Naive thymus-derived CD4-positive, alpha-beta T cell (primary cell): ENCODE data around the gene DISP2. TPM values are rescaled to one million over a fixed set of nuclear protein-coding genes. Genes with fewer than 3 reads are reported as not detected.
A peak's percentile ranks its signal among the peaks of the same experiment; 100 is the strongest.

ENCODE experiments used
- ATAC-seq: fragments of 150-1000 bp; cut with Tn5 transposase; 2 replicates; pipeline ENCODE4 v1.10.0; 2021; ENCODE audit warnings: mild to moderate bottlenecking, moderate library complexity
- CTCF ChIA-PET: fragments of 350-600 bp; sonication (Branson Sonifier 250); formaldehyde crosslinking; loops from one replicate; lab custom pipeline; 2021; ENCODE audit warnings: antibody characterized with exemption; lab: Charles Lee
- POLR2A ChIA-PET: fragments of 350-600 bp; sonication (Branson Sonifier 250); formaldehyde crosslinking; loops from one replicate; lab custom pipeline; 2021; ENCODE audit warnings: antibody characterized with exemption, inconsistent platforms; lab: Charles Lee
- DNase-seq, 9 donors: peaks; one replicate each; pipeline versions ENCODE4 v3.0.0 to v3.0.0-alpha.2; 2020 to 2022; ENCODE audit warnings: mixed read lengths in 1 of 9
- H3K27ac ChIP-seq: one replicate; pipeline ENCODE4 v1.7.0; 2013; ENCODE audit warnings: mild to moderate bottlenecking, low read depth, low read length, moderate library complexity
- H3K27me3 ChIP-seq, 2 donors: one replicate each; pipeline ENCODE4 v1.7.0; 2013; ENCODE audit warnings: low read length in 2 of 2, mild to moderate bottlenecking in 2 of 2, moderate library complexity in 2 of 2; ENCODE audit not compliant: control insufficient read depth in 2 of 2, insufficient read depth in 2 of 2
- H3K36me3 ChIP-seq, 3 experiments: 1 replicate in 2 of 3; 2 replicates in 1 of 3; pipeline ENCODE4 v1.7.0; 2013; ENCODE audit warnings: low read length in 3 of 3, mild to moderate bottlenecking in 3 of 3, moderate library complexity in 1 of 3; ENCODE audit not compliant: insufficient read depth in 3 of 3, control insufficient read depth in 2 of 3
- H3K4me1 ChIP-seq, 2 donors: one replicate each; pipeline ENCODE4 v1.7.0; 2013; ENCODE audit warnings: low read length in 2 of 2, mild to moderate bottlenecking in 2 of 2, moderate library complexity in 1 of 2; ENCODE audit not compliant: control insufficient read depth in 2 of 2, insufficient read depth in 2 of 2
- H3K4me3 ChIP-seq: 2 replicates; pipeline ENCODE4 v1.7.0; 2013; ENCODE audit warnings: mild to moderate bottlenecking, low read length
- H3K9me3 ChIP-seq, 3 experiments: 1 replicate in 2 of 3; 2 replicates in 1 of 3; pipeline ENCODE4 v1.7.0; 2013; ENCODE audit warnings: low read length in 3 of 3; ENCODE audit not compliant: control insufficient read depth in 2 of 3
- H3K27ac Mint-ChIP-seq, 9 donors: one replicate each; pipeline ENCODE4 v1.8.0; 2020 to 2022; ENCODE audit warnings: mixed read lengths in 9 of 9, mild to moderate bottlenecking in 8 of 9, moderate library complexity in 5 of 9, inconsistent platforms in 2 of 9
- H3K27me3 Mint-ChIP-seq, 5 donors: one replicate each; pipeline ENCODE4 v1.8.0; 2021 to 2022; ENCODE audit warnings: mixed read lengths in 5 of 5, mild to moderate bottlenecking in 1 of 5
- H3K36me3 Mint-ChIP-seq, 5 donors: one replicate each; pipeline ENCODE4 v1.8.0; 2020 to 2022; ENCODE audit warnings: mixed read lengths in 5 of 5, mild to moderate bottlenecking in 3 of 5, inconsistent platforms in 1 of 5
- H3K4me1 Mint-ChIP-seq, 7 donors: one replicate each; pipeline ENCODE4 v1.8.0; 2020 to 2022; ENCODE audit warnings: mixed read lengths in 7 of 7, mild to moderate bottlenecking in 3 of 7, inconsistent platforms in 1 of 7
- H3K4me3 Mint-ChIP-seq, 10 donors: one replicate each; pipeline ENCODE4 v1.8.0; 2020 to 2022; ENCODE audit warnings: mild to moderate bottlenecking in 10 of 10, mixed read lengths in 10 of 10, moderate library complexity in 6 of 10, inconsistent platforms in 2 of 10
- H3K9me3 Mint-ChIP-seq, 11 donors: one replicate each; pipeline ENCODE4 v1.8.0; 2020 to 2022; ENCODE audit warnings: mixed read lengths in 11 of 11, mild to moderate bottlenecking in 4 of 11, inconsistent platforms in 1 of 11, moderate library complexity in 1 of 11
- intact Hi-C, 2 donors: fragments of 100-400 bp; cut with micrococcal nuclease; formaldehyde crosslinking; loops; one replicate each; pipeline ENCODE4 v1.15.1; 2023
- polyA plus RNA-seq, 2 donors: library from polyadenylated mRNA; unstranded; fragments of 300-500 nt; fragmentation: Illumina TruSeq; gene quantifications; one replicate each; pipeline ENCODE4 v1.2.3, GENCODE V29; 2021
- total RNA-seq, 6 experiments: library from RNA in 5 of 6; stranded (reverse) in 5 of 6; gene quantifications; 1 replicate in 5 of 6; 2 replicates in 1 of 6; pipeline ENCODE4 v1.2.3 and lab custom pipeline; 2021 to 2026

The DISP2 gene
- total and polyA plus RNA-seq, 7 experiments from 2014 or later = 0.05 to 0.51 (median 0.07) TPM; not detected in 3

DNA sequence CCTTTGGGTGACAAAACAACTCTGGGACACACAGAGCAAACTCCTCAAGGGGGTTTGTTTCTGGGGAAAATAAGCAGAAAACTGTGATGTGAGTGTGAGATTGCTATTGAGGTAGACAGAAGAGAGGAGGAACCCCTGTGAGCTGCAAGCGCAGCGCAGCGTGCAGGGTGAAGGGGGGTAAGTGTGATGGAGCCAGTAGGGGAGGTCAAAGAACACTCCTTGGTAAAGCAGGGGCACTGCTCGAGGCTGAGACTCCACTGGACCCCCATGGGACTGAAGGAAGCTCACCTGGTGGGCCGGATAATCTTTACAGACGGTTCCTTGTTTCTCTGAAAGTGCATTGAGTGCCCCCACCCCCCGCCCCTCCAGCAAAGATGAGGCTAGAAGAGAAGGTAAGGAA lies 27.0 kb upstream of the DISP2 start:
- peaks cover 0 to under 1% (median 0%) of the 10 kb centered on the region in 5 donors for H3K27me3 Mint-ChIP-seq
- no peaks in the 10 kb centered on the region for H3K36me3 ChIP-seq
- H3K36me3 Mint-ChIP-seq = peaks cover 0 to 8% (median 0%) of the 10 kb centered on the region in 5 donors
- DNase-seq (no peak), ATAC-seq (no peak)
- no peaks in the 10 kb centered on the region for H3K27me3 ChIP-seq
- H3K9me3 ChIP-seq = no peaks in the 10 kb centered on the region
- H3K9me3 Mint-ChIP-seq = peaks cover 0 to 1% (median 0%) of the 10 kb centered on the region in 11 donors
- H3K4me3 Mint-ChIP-seq = no peak overlapping the region
- no peak overlapping the region for H3K27ac Mint-ChIP-seq
- POLR2A ChIA-PET = interaction anchor here (1.1 to 1.6 kb wide), 2 partner anchors 8 to 22 kb away, joined by 3 to 5 read pairs; partner anchors contain the start of gene INAFM2
- H3K4me1 Mint-ChIP-seq = peaks cover 0 to 39% (median 33%) of the 10 kb centered on the region in 7 donors
- peaks cover 0 to 14% of the 10 kb centered on the region in 2 donors for H3K4me1 ChIP-seq
- no peak overlapping the region for H3K27ac ChIP-seq
- intact Hi-C loops = no loop called here
- no peak overlapping the region for H3K4me3 ChIP-seq
- CTCF ChIA-PET = interaction anchor here (0.7 to 14.2 kb wide), 6 partner anchors 11 to 93 kb away, joined by 3 to 366 read pairs (median 6); partner anchors contain the start of genes INAFM2 and PLCB2

DNA sequence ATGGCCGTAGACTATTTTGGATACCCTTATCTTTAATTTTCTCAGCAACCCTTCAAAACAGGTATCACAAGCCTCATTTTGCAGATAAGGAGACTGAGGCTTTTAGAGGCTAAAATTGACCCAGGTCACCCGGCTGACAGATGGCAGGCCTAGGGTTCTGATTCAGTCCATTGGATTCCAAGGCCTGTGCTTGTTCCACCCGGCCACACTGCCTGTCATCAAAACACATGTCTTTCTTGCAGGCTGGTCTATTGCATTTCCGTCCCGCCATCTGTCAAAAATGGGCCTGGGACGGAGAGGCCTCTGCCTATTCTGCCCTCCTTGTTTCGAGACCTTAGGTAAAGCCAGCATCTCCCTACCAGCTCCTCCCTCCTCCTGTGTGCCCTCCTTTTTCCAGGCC lies 26.4 kb upstream of the DISP2 start:
- Mint-ChIP-seq H3K27ac (no peak overlapping the region), H3K36me3 (peaks cover 0 to 6% (median 0%) of the 10 kb centered on the region in 5 donors), H3K4me1 (peaks cover 0 to 37% (median 28%) of the 10 kb centered on the region in 7 donors), H3K27me3 (no peaks in the 10 kb centered on the region), H3K9me3 (peaks cover 0 to 1% (median 0%) of the 10 kb centered on the region in 11 donors), H3K4me3 (no peak overlapping the region)
- intact Hi-C loops = no loop called here
- Histone ChIP-seq H3K27me3 (no peaks in the 10 kb centered on the region), H3K4me1 (peaks cover 0 to 14% of the 10 kb centered on the region in 2 donors), H3K36me3 (no peaks in the 10 kb centered on the region), H3K27ac (no peak overlapping the region), H3K4me3 (no peak overlapping the region), H3K9me3 (no peaks in the 10 kb centered on the region)
- CTCF ChIA-PET = interaction anchor here (0.6 to 14.2 kb wide), 4 partner anchors 8 to 95 kb away, joined by 3 to 366 read pairs (median 4); partner anchors contain the start of genes INAFM2 and PLCB2
- DNase-seq (no peak), ATAC-seq (no peak)
- POLR2A ChIA-PET = interaction anchor here (1.1 to 1.6 kb wide), 2 partner anchors 9 to 23 kb away, joined by 3 to 5 read pairs; partner anchors contain the start of gene INAFM2

DNA sequence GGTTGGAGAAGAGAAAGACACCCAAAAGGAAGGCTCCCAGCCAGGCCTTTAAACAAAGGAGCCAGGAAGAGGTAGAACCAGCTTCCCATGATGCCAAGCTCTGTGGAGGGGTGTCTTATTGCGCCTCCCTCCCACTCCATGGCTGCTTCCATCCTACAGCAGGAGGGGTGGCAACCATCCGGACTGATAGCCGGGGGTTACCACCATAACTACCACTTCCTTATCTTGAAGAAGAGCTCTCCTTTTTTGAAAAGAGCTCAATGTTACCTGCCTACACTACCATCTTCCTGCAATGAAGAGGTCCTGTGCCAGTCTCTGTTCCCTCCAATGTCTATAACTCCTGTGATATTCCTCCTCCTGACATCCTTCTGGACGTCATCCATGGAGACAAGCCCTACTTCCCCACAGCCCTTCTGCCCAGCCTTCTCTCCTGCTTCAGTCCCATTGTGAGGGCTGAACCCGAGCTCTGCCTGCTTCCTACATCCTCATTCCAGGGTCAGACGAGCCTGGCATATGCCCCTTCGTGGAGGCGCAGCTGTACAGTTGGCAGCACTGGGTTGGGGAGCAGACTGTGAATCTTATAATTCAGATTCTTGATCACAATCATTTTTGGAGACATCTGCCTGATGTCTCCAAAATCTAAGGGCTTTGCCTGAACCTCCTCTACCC lies 25.8 kb upstream of the DISP2 start:
- CTCF ChIA-PET = interaction anchor here (0.6 to 14.2 kb wide), 4 partner anchors 8 to 94 kb away, joined by 3 to 366 read pairs (median 4); partner anchors contain the start of genes INAFM2 and PLCB2
- ATAC-seq = no peak
- H3K4me1 ChIP-seq = peaks cover 0 to 14% of the 10 kb centered on the region in 2 donors

DNA sequence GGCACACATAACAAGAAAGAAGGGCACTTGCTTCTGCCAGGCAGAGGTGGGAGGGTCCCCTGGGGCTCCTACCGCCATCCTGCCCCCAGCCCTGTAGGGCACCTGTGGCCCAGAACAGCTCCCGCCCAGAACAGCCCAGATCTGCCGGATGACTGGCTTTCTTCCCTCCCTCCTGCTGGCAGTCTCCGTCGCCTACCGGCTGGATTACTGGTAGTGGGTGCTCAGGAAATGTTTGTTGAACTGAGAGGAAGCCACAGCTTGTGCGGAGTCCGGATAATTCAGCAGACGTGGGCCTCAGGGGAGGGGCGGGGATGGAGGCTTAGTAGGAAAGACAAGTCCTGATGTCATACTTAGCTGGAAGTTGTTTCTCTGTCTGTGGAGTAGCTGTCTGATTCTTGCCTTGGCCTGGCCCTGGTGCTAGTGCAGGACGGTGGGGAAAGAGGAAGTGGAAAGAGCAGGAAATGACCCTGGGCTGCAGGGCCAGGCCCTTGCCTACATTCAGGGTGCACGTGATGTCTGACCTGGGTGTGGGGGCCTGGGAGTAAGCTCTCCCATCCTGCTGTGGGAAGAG lies 24.0 kb upstream of the DISP2 start:
- ChIA-PET CTCF (interaction anchor here (0.6 to 14.2 kb wide), 5 partner anchors 8 to 443 kb away, joined by 3 to 366 read pairs (median 6); partner anchors contain the start of genes INAFM2 and PLCB2), POLR2A (interaction anchor here (0.8 to 5.0 kb wide), 7 partner anchors 8 to 55 kb away, joined by 3 to 31 read pairs (median 4); partner anchors contain the start of gene PLCB2)
- H3K27me3 Mint-ChIP-seq = no peaks in the 10 kb centered on the region
- peaks cover 0 to 3% (median 0%) of the 10 kb centered on the region in 5 donors for H3K36me3 Mint-ChIP-seq
- DNase-seq = peak in 7 of 9 donors; percentile 40 to 60 (median 51)
- no peak overlapping the region for H3K27ac ChIP-seq
- peak; percentile 69 for ATAC-seq
- no peak overlapping the region for H3K4me3 ChIP-seq
- intact Hi-C loops = no loop called here
- peaks cover 0 to 30% (median 23%) of the 10 kb centered on the region in 7 donors for H3K4me1 Mint-ChIP-seq
- peak overlapping the region; percentile 48 to 81 (median 62) for H3K4me3 Mint-ChIP-seq
- no peaks in the 10 kb centered on the region for H3K9me3 ChIP-seq
- peaks cover 0 to 16% of the 10 kb centered on the region in 2 donors for H3K4me1 ChIP-seq
- no peaks in the 10 kb centered on the region for H3K27me3 ChIP-seq
- H3K36me3 ChIP-seq = no peaks in the 10 kb centered on the region
- H3K27ac Mint-ChIP-seq = peak overlapping the region; percentile 22 to 94 (median 82)
- peaks cover 0 to 1% (median 0%) of the 10 kb centered on the region in 11 donors for H3K9me3 Mint-ChIP-seq

More for the DNA sequence above, 25.8 kb upstream of the DISP2 start:
- POLR2A ChIA-PET = interaction anchor here (1.1 to 1.6 kb wide), 2 partner anchors 9 to 23 kb away, joined by 3 to 5 read pairs; partner anchors contain the start of gene INAFM2
- H3K36me3 ChIP-seq = no peaks in the 10 kb centered on the region
- Mint-ChIP-seq H3K36me3 (peaks cover 0 to 4% (median 0%) of the 10 kb centered on the region in 5 donors), H3K4me1 (peaks cover 0 to 36% (median 25%) of the 10 kb centered on the region in 7 donors), H3K9me3 (peaks cover 0 to 1% (median 0%) of the 10 kb centered on the region in 11 donors), H3K4me3 (no peak overlapping the region), H3K27ac (peak overlapping the region in 1 of 9 donors; percentile 26), H3K27me3 (no peaks in the 10 kb centered on the region)
- intact Hi-C loops = no loop called here
- no peaks in the 10 kb centered on the region for H3K9me3 ChIP-seq
- H3K27ac ChIP-seq = no peak overlapping the region
- no peak overlapping the region for H3K4me3 ChIP-seq
- DNase-seq = no peak
- no peaks in the 10 kb centered on the region for H3K27me3 ChIP-seq

DNA sequence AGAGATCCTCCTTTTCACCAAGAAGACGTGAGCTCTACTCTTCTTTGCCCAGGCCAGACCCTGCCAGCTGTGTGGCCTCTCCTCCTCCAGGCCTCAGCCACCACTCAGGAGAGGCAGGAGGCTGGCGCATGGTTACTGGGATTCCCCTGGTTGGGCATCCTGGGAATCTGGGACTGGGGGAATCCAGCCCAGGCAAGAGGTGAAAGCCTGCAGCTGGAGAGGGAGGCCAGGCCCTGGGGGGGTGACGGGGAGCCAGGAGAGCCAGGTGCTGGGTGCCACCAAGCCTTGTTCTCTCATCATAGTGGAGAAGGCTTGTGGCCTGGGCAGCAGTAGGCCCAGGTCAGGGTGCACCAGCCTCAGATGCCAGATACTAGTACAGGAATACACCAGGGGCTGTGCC lies 23.5 kb upstream of the DISP2 start:
- DNase-seq (no peak), ATAC-seq (no peak)
- Histone ChIP-seq H3K4me1 (peaks cover 0 to 16% of the 10 kb centered on the region in 2 donors), H3K36me3 (no peaks in the 10 kb centered on the region), H3K9me3 (no peaks in the 10 kb centered on the region), H3K4me3 (no peak overlapping the region), H3K27me3 (no peaks in the 10 kb centered on the region), H3K27ac (no peak overlapping the region)
- peaks cover 0 to 30% (median 22%) of the 10 kb centered on the region in 7 donors for H3K4me1 Mint-ChIP-seq
- H3K9me3 Mint-ChIP-seq = peaks cover 0 to 1% (median 0%) of the 10 kb centered on the region in 11 donors
- no peaks in the 10 kb centered on the region for H3K27me3 Mint-ChIP-seq
- peaks cover 0 to 3% (median 0%) of the 10 kb centered on the region in 5 donors for H3K36me3 Mint-ChIP-seq
- intact Hi-C loops = no loop called here
- POLR2A ChIA-PET = interaction anchor here (0.8 to 5.0 kb wide), 7 partner anchors 9 to 55 kb away, joined by 3 to 31 read pairs (median 4); partner anchors contain the start of gene PLCB2
- peak overlapping the region in 5 of 10 donors; percentile 48 to 76 (median 64) for H3K4me3 Mint-ChIP-seq
- peak overlapping the region in 6 of 9 donors; percentile 22 to 86 (median 76) for H3K27ac Mint-ChIP-seq
- CTCF ChIA-PET = interaction anchor here (0.6 to 14.2 kb wide), 5 partner anchors 9 to 442 kb away, joined by 3 to 366 read pairs (median 6); partner anchors contain the start of genes INAFM2 and PLCB2
